Omental fat pad (tissue), 4 donors: ENCODE measurements around the gene IAH1. TPM values are rescaled to one million over a fixed set of nuclear protein-coding genes. Genes with fewer than 3 reads are reported as not detected.

Experiments used
- total RNA-seq, 4 donors: library from RNA; depleted of rRNA; stranded (reverse); fragments of >200 nt; gene quantifications; one replicate each; pipeline ENCODE4 v1.1.0, GENCODE V29; 2016

Gene IAH1
- total RNA-seq, 4 donors from 2014 or later: 41.4 to 71.8 (median 47.3) TPM

Other genes with a start within 250 kb of the IAH1 start
- 100 to 1,000 TPM in 3 of 4 donors, 10 to 100 TPM in 1; 92.2 to 183 (median 143) TPM for gene ITGB1BP1, start 51.0 kb upstream of the IAH1 start, total RNA-seq
- 10 to 100 TPM; 17.9 to 24.4 (median 20.7) TPM for gene CPSF3, start 50.9 kb upstream of the IAH1 start, total RNA-seq
- gene ADAM17, start 81.3 kb downstream of the IAH1 start, total RNA-seq: 10 to 100 TPM; 25.1 to 73.1 (median 44.1) TPM
- gene YWHAQ, start 156.4 kb downstream of the IAH1 start, total RNA-seq: 100 to 1,000 TPM; 160 to 222 (median 168) TPM